HG02571 (cell line): ENCODE results near the gene HMGB4.

Experiments used
- ATAC-seq: cut with Tn5 transposase; IDR thresholded peaks from one replicate; pipeline ENCODE4 v1.9.1; 2021; ENCODE audit warnings: mild to moderate bottlenecking, moderate library complexity; ENCODE audit not compliant: unreplicated experiment

Gene HMGB4, protein sequence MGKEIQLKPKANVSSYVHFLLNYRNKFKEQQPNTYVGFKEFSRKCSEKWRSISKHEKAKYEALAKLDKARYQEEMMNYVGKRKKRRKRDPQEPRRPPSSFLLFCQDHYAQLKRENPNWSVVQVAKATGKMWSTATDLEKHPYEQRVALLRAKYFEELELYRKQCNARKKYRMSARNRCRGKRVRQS

GRCh38 chr1:33863779-33864178 lies at the start of gene HMGB4:
HMGB4 (plus strand) TSS chr1:33864079; CDS start chr1:33864192, 113 bp downstream.
- no peak for ATAC-seq

DNA sequence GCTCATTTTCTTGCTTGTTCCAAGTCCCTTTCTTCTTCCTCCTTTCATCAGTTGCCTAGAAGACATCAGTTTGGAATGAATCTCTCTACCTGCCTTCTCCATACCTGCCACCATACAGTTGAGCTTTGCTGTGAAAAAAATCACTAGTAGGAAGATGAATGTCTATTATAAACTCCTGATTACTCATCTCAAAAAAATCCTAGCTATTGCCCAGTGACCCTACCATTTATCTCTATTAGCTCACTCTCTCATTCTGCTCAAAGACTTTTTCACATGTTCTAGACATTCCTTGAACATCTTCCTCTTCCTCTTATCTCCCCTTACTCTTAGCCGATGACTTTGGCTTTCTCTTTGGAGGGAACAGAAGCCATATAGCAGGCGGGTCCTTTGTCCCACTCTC lies 49.7 kb upstream of the HMGB4 start:
- no peak for ATAC-seq

GRCh38 chr1:33815061-33815460 lies 48.8 kb upstream of the HMGB4 start:
- ATAC-seq = no peak

DNA sequence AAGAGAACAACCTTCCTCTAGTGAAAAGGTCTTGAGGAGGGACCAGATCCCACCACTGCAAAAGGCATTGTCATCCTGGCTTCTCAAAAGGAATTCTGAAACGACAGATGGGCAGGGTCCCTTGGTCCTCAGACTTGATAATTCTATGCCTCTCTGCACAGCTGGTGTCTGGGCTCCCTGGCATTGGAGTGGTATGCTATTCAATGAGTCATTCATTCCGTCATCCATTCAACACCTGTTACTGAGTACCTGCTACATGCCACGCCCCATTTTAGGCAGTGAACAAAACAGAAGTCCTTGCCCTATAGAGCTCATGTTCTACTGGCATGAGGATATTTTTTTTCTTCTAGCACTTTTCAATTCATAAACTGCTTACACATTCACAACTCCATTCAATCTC lies 45.8 kb upstream of the HMGB4 start:
- no peak for ATAC-seq

DNA sequence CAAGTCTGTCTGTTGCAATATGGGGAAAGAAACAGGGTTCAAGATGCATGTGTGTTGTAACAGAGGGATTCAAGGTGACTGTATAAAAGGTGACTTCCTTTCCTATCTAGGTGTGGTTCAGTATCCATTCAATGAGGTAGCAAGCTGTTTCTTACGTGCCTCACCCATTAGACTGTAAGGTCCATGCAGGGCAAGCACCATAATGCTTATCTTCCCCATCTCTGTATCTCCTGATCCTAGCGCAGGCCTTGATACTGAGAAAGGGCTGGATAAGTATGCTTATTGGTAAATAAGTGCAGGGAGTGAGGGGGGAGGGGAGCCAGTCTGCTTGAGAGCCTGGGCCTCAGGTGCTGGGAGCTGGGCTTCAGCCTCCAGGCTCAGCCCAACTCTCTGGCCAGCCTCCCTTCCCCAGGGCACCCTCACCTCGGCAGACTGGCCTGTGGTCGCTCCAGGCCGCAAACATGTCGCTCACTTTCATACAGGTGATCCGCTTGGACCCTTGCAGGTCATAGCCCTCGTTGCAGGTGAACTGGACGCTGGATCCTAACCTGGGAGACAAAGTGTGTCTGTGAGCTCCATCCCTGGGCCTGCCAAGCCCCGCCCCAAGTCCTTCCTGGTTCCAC lies 44.5 kb upstream of the HMGB4 start:
- ATAC-seq = no peak

DNA sequence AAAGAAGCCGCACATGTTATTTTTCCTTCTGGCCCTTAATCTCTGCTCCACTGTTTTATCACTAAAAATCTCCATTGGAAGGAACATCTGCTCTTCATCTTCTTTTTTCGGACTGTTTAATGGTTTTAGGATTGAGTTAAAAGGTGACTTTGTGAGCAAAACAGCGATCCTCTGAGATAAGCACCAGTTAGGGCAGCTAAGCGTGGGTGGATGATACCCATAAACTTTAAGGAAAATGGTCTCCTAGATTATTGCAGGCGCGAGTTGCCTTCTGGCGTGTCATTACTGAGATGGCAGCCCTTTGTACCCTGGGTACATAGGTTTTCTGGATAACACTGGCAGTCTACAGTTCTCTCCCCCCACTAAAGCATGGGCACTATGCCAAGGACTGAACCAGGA lies 44.0 kb upstream of the HMGB4 start:
- ATAC-seq = no peak

- no peak for ATAC-seq
These were observed 43.1 kb upstream of the HMGB4 start for GRCh38 chr1:33820804-33821203.

- no peak for ATAC-seq
These were observed 42.6 kb upstream of the HMGB4 start for GRCh38 chr1:33821291-33821690.

GRCh38 chr1:33822396-33822795 lies 41.5 kb upstream of the HMGB4 start:
- ATAC-seq = no peak

DNA sequence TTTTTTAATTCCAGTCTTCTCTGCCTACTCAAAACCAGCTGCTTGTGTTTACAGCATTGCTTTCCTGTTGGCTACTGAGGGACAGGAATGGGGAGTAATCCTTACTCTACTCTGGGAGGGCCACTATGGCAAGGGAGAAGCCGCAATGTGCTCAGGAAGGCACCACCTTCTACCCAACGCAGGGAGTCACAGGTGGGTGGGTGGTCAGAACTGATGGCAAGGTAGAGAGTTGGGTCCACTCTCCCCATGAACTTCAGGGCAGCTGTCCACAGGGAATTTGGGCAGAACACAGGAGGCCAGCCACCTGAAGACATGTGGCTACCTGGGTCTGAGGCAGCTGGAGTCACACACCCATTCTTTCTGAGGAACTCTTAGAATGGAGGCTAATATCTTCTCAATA lies 40.5 kb upstream of the HMGB4 start:
- ATAC-seq = no peak

DNA sequence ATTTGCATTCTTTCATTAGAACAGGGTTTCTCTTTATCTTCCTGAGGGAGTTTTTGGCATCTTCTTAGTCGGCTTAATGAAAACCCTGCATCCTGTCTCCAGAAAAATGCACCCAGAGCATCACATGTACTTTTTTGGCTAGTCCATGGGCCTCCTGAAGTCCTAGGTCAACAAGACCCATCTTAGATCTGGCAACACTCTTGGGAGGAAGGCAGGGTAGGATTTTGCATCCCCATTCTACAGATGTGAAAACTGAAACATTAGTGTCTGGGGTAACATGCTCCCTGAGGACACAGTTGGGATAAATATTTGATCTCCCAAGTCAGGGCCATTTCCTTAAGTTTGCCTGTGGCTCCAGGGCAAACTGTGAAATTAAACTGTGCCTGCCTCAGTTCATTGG lies 40.0 kb upstream of the HMGB4 start:
- no peak for ATAC-seq

- ATAC-seq = no peak
These were observed 39.6 kb upstream of the HMGB4 start for GRCh38 chr1:33824321-33824720.

DNA sequence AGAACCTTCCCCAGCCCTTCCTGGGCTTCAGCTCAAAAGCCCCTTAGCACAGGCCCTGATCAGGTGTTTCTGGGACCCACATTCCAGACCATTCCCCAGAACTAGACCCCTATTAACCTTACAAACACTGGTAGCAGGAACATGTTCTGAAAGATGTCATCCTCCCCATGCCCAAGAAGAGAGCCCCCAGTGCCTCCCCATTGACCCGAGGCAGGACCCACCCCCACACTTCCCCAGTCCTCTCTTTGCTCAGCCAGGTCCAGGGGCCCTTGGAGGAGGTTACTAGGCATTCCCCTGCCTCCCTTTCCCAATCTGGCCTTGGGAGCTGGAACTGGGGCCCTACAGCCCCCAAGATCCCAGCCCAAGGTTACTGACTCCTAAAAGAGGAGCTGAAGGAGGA lies 38.9 kb upstream of the HMGB4 start:
- no peak for ATAC-seq

GRCh38 chr1:33825506-33825905 lies 38.4 kb upstream of the HMGB4 start:
- no peak for ATAC-seq

DNA sequence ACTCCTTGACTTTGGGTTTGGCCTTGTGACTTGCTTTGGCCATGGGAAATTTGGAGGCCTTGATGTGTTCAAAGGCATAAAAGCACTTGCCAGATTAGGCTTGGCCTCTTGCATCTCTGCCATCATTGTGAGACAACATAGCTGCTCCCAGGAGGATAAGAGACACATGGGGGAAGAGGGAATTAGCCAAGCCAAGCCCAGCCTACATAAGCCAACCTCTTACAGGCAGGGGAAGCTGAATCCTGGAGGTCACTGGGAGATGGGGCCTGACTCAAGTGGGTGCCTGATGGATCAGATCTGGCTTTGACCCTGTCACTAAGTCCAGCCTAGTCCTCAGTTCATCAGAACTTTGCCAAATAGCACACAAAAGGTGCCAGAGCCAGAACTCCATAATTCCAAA lies 37.6 kb upstream of the HMGB4 start:
- ATAC-seq = no peak

DNA sequence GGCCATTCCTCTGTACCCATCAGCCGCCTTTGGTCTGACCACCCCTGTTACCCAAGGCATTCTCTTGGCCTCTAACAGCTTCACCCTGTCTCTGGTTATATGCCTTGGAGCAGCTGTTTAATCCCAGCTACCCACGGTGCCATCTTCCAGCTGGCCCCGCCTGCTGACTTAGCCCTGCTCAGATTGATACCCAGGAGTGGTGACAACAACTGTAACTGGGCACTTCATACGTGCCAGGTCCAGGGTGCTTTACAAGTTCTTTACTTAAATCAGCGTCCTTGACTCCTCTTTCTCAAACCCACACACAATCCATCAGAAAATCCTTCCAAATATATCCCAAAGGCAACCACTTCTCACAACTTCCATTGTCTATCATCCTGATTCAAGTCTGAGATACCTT lies 37.2 kb upstream of the HMGB4 start:
- no peak for ATAC-seq

- ATAC-seq = no peak
These were observed 35.8 kb upstream of the HMGB4 start for GRCh38 chr1:33828059-33828458.

GRCh38 chr1:33828654-33829053 lies 35.2 kb upstream of the HMGB4 start:
- ATAC-seq = no peak

DNA sequence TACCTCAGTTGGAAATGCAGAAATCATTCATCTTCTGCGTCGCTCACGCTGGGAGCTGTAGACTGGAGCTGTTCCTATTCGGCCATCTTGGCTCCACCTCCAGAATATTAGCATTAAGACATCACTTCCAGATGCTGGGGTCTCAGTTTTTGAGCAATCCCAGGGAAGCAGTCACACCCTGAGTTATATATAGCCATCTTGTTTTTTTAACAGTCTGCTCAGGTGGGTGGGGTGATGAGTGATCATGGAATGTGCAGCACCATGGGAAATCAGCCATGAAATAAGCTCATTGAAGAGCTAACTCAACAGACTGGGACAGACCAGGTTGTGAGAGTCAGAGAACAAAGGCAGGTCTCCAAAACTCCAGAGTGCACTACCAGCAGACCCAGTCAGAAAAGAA lies 27.0 kb upstream of the HMGB4 start:
- ATAC-seq = no peak

DNA sequence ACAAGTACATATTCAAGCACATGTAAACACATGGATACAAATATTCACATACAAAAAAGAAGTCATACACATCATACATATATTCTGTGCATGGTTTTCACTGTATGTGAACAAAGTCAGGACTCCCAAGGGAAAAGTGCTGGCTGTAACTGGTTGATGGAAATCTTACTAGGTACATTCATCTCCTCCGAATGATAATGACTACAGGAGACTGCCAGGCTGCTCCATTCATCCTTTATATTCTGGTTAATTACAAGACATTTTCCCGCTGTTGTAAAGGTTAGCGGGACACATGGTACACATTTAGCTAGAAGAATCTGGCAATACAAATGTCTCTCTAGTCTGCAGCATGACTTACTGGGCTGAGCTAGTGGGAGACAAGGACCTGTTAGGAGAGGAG lies 26.2 kb upstream of the HMGB4 start:
- ATAC-seq = no peak

DNA sequence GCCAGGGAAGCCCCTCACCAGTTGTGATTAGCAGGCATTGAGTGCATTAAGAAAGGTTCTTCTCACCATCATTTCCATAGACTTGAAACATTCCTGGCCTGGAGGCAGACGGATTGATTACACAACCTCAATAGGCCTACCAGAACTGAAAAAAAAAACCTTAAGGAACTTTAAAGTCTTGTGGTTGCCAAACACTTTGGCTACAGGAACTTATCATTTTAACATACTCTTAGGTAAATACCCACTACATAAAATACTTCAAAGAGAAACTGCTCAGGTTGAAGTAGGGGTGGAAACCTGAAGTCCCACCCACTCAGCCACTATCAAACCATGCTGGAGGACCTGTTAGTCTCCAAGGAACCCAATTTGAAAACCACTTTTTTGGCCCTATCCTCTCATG lies 22.4 kb upstream of the HMGB4 start:
- no peak for ATAC-seq

DNA sequence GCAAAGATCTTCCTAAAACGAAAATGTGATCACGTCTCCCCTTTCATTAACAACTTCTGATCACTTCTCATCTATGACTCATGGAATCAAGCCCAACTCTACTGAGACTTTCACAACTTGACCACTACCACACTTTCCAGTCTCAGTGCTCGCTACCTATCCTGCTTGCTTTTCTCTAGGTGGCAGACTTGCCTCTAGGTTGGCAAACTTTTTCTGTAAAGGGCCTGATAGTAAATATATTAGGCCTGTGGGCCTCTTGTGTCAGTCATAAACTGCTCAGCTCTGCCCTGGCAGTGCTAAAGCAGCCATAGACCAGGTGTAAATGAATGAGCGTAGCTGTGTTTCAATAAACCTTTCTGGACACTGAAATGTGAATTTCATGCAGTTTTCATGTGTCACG lies 21.5 kb upstream of the HMGB4 start:
- no peak for ATAC-seq

- no peak for ATAC-seq
These were observed 19.7 kb upstream of the HMGB4 start for GRCh38 chr1:33844166-33844565.
